Stimulated activated CD8-positive, alpha-beta memory T cell treated with anti-CD3 and anti-CD28 coated beads, Interleukin-4, amount 100 ng/mL, for 24 hours (primary cell): ENCODE measurements around the gene AP4E1.
"Not testable (repeated sequence)": the region's sequence is repeated elsewhere in the genome, so short reads cannot be mapped to it uniquely, and the experiment has no call there.

ENCODE experiments used
- DNase-seq: peaks from one replicate; pipeline ENCODE4 v3.0.0-alpha.2; 2020; ENCODE audit warnings: low read depth

AP4E1 gene

GRCh38 chr15:51024735-51025453, 116.4 kb downstream of the AP4E1 start:
- DNase-seq, result no peak

DNA sequence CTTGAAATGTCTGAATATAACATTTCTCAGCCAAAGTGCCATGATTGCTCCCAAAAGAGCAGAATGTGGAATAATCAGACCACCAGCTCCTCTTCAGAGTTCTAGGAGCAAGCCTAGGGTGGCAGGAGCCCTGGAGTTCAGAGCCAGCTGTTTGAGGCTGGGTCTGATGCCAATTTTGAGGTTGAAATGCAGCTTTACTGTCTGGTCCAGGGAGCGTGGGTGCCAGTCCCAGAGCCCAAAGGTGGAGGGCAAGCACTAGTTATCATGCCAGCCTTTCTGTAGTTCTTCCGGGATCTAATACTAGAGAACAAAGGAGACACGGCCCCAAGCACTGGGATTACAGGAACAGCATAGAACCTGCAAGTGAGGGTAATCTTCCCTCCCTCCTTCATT, 117.0 kb downstream of the AP4E1 start:
- DNase-seq, result no peak

GRCh38 chr15:51030649-51031316, 122.3 kb downstream of the AP4E1 start:
- no peak for DNase-seq

GRCh38 chr15:51037474-51037873, 129.0 kb downstream of the AP4E1 start:
- DNase-seq, result not testable (repeated sequence)

GRCh38 chr15:51038162-51038973, 129.9 kb downstream of the AP4E1 start:
- no peak for DNase-seq

GRCh38 chr15:51038974-51039319, 130.5 kb downstream of the AP4E1 start:
- no peak for DNase-seq

DNA sequence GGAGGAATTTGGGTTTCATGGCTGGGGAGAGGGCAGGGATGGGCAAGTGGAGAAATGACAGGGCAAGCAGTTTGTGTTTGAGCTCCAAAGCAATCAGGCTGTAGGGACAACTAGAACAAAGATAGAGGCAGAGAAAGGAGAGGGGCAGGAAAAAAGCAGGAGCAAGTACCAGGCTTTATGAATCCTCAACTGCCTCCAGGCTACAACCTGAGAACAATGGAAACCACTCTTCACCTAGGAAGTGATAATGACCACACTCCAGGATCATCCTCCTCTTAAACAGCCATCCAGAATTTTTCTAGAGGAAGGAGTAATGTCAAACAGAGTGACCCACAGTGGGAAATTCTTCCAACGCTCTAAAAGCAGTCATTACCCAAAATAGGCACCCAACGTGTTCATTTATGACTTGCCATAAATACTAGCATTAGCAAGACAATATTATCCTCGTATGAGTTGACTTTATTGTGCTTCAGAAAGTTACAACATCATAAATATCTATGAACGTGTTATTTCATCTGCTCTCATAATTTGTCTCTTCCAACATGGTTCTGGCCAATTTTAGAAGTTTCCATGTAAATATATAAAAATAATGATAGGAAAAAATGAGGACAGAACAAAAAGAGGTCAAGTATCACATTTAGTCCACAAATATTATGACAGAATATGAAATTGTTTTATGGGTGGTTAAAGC, 135.7 kb downstream of the AP4E1 start:
- DNase-seq, result no peak

DNA sequence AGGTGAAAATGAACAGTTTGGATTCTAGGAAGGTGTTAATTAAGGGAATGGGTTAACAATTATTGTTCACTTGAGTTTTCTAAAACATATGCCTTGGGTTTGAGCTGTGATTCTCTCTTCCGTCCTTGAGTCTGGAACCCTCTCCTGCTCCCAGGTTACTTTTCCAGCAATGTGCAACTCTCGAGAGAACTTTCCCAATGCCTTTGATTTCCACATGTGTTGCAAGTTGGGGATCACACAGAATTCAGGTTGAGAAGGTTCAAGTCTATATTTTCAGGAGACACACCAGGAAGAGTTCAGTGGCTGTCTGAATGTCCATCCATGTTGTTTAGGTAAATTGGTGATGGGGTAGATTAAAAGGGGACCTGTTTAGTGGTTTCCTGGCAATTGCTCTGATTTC, 137.5 kb downstream of the AP4E1 start:
- no peak for DNase-seq

DNA sequence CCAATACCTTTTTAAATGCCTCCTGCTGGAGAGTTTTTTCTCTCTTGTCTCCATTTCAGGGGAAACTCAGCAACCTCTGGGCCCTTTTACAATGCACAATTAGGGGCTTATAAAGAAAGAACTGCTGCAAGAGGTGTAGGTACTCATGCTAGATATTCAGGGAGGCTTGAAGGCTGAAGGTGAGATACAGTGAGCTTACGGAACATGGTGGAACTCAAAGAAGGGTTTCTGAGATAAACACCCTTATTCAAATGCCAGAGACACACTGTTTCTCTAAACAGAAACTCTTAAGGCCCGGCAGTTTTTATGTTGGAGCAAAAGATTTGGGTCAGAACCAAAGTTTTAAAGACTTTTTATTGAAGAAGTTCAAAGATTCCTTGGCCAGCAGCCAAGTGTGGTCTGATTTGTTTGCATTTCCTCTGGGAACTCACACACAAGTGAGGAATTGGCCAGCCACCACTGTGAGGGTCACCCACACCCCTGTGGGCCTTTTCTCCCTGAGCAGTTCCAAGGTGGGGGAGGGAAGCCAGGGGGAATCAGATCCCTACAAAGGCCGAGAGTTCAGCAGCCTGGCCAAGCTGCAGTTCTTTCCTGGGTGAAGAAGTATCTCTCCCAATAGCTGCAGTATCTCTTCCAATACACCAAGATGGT, 138.4 kb downstream of the AP4E1 start:
- no peak for DNase-seq

GRCh38 chr15:51048308-51048707, 139.8 kb downstream of the AP4E1 start:
- no peak for DNase-seq

DNA sequence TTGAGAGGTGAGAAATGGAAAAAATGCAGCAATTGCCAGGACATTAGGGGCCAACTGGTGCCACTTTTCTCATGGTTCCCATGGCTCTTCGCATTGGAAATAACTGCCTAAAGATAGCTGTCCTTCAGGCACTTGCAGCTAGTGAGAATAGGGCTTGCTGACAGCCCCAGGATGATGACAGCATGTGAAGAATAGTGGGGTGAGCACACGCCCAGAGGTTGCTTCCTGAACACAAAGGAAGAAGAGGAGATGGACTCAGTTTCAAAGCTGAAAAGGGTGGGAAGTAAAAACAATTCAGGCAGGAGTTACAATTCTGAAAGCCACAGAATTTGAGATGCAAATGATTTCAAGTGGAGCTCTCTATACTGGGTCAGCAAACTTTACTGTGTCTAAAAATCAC, 140.6 kb downstream of the AP4E1 start:
- no peak for DNase-seq

- DNase-seq, result no peak
Observed at GRCh38 chr15:51051776-51052175, 143.3 kb downstream of the AP4E1 start.

DNA sequence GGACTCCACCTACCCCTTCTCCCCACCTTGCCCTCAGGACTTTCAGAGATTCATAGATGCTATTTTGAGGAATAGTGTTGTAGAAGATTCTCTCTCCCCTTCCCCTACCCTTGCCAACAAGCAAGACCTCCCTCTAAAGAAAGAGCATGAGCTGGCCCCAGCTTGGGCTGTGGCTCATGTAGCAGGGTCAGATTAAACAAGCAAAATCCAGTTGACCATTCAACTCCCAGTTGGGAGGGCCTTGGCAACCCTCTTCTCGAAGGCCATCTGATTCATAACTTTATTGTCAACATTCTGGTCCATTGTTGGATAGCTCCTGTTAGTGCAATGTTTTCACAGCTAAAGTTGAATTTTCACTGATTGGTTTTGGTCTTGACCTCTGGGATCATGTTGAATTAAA, 145.1 kb downstream of the AP4E1 start:
- no peak for DNase-seq

DNA sequence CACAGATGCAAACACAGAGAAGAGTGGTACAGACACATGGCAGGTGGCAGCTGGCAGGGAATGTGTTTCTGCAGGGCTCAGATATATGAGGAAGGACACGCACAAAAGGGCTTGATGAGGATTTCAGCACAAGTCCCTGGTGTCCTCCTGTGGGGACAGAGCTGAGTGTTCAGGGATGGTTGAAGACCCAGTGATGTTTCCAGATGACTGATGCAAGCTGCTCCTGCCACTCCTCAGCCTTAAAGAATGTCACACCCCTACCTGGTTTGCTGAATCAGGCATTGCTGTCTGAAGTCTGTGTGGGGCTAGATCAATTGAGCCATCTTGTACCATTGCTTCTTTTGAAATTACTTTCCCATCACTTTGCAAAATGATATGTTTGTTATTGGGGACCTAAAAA, 146.1 kb downstream of the AP4E1 start:
- no peak for DNase-seq
